NCI-H524 (cell line): ENCODE results near the gene DSCAML1.

Source experiments
- DNase-seq, 2 experiments: peaks; one replicate each; lab custom pipeline; 2025; lab: John Stamatoyannopoulos, UW

Gene DSCAML1

GRCh38 chr11:117722082-117722481, 74.9 kb downstream of the DSCAML1 start:
- DNase-seq = no peak

DNA sequence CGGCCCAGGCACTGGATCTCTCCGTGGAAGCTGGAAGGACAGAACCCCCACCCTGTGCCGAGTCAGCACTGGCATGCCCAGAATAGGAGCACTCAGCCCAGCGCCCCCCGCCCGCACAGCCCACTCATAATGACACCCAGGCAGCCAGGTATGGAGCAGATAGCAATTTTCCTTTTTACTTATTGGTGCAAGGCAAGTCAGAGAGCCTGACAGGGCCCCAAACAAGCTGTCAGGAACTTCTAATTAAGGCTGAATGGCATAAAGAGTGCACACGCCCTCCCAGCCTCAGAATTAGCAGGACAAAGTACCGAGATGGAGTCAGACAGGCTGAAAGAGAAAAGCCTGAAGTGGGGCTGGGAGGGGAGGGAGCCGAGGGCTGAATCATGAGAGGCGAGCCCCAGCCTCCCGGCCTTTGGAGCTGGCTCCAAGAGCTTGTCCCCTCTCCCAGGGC, 76.9 kb downstream of the DSCAML1 start:
- DNase-seq = no peak

DNA sequence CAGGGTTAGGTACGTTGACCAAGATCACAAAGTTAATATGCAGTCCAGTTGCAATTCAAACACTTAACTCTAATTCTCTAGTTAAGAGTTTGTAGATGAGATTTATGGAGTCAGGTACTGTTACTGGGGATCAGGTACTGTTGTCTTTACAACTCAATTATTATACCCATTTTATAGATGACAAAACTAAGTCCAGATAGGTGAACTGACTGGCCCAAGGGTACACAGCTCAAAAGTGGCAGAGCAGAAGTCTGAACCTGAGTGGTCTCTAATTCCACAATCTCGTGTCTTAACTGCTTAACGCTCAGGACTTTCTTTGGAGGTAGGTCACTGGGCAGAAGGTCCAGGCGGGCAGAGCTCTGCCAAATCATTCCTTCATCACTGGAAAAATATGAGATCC, 77.5 kb downstream of the DSCAML1 start:
- no peak for DNase-seq

DNA sequence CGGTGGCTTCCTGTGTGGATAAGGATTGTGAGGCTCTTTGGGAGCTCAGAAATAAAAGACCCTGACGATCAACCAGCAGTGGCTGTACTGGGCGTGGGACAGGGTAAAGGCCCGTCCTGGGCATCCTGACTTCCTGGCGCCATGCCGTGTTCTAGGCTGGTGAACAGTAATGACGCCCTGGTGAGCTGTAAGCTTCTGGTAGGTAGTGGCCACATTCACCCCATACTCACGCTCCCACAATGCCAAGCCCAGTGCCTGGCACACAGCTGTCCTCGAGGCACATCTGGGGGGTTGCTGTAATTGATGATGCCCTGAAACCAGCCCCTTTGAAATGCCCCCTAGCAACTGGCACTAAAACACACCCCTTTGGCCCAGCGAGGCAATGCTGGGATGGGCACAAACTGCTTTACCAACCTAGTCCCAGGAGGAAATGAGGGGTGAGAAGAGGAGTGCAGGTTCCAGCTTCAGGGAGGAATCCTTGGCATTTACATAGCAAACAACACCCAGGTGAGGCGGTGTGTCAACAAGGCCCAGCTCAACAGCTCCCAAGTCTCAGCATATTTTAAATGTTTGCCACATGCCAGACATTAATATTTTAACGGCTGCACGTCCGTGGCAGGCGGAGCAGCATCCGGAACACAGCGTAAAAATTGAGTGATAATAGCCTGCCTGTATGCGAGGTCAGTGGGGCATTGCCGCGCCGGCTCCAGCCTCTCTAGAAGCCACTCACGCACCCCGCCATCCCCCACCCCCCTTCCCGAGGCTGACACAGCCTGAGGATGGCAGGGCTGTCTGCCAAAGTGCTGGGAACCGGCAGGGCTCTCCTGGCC, 79.3 kb downstream of the DSCAML1 start:
- DNase-seq = no peak

GRCh38 chr11:117716521-117717440, 80.2 kb downstream of the DSCAML1 start:
- DNase-seq = no peak

DNA sequence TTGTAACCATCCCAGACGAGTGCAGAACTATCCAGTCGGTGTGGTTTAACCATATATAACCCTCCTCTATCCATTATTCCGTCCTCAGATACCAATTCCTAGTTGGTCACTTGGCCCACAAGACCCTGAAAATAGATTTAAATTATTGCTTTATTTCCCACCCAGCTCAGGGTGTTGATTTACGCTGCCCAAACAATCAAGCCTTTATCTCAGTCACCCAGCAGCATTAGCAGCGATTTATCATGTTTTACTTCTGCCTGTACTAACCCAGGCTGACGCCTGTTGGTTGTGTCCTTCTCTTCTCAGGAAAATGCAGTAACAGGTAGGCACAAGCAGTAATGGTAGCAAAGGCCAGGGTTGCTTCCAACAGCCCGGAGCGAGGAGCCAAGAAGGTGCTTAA, 81.2 kb downstream of the DSCAML1 start:
- no peak for DNase-seq

GRCh38 chr11:117713538-117713991, 83.5 kb downstream of the DSCAML1 start:
- no peak for DNase-seq

DNA sequence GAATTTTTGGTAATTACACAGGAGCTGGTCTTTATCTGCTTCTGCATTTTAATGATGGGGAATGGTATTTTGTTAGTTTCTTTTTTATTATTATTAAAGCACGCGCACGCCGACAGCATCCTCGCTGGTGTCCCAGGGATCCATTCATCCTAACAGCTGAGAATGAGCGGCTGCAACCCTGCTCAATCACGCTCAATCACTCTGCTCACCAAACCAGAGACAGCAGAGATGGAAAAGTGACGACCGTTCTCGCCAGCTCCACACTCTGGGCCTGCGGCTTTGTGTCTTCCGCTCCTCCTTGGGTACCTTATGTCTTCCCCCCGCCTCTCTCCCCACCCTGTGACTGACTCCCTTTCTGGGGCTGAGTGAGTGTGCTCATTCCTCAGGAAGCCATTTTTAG, 84.5 kb downstream of the DSCAML1 start:
- DNase-seq = no peak

DNA sequence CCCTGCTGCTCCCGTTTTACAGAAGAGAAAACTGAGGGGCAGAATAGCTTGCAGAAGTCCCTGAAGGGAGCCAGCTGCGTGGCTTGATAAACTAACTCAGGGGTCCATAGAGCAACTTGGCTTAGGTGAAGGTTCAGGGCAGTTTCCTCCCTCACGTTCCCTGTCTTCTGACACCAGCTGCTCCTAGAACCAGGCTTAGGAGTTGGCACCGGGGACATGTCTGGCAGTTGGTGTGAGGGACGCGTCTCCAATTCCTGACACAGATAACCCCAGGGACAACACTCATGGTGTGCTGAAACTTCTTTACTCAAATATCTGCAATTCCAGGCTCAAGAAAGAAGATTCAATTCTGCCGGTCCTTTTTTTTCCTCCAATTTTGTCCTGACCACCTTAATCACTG, 85.7 kb downstream of the DSCAML1 start:
- no peak for DNase-seq

DNA sequence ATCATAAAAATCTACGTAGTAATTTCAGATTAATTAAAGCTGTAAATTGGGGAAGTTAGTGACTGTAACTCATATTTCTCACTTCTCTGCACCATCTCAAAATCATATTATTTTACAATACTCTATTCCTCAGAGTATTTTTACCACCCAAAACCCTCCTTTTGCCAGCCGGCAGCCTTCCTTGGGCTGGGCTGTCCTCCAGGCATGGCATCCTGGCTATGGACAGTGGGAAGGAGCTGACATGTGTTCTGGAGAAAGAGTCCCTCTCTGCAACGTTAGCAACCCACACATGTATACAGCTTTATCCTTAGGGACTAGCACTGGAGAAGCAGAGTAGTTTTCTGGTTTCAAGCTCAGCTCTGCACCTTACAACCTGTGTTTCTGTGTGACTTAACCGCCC, 86.8 kb downstream of the DSCAML1 start:
- DNase-seq = no peak

GRCh38 chr11:117706322-117706814, 90.6 kb downstream of the DSCAML1 start:
- no peak for DNase-seq

DNA sequence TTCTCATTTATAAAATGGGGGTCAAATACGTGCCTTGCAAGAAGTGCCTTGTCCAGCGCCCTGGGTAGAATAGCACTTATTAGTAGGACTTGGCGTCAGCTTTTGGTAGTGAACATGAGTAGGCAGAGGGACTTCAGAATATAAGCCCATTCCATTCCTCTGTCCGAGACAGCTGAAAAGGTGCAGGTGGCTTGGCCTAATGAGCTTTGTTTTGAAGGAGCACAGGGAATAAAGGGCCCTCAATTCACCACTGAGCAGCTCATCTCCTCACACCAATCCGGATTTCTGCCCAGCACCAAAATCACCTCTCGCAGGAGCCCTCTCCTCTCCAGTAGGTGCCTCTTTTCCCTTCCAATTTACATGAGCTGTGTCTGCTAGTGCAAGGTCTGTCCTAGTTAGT, 91.2 kb downstream of the DSCAML1 start:
- DNase-seq = peak; percentile 17 to 60

- no peak for DNase-seq
These were observed 92.5 kb downstream of the DSCAML1 start for GRCh38 chr11:117704395-117705100.

GRCh38 chr11:117702946-117703598, 93.9 kb downstream of the DSCAML1 start:
- DNase-seq = no peak

DNA sequence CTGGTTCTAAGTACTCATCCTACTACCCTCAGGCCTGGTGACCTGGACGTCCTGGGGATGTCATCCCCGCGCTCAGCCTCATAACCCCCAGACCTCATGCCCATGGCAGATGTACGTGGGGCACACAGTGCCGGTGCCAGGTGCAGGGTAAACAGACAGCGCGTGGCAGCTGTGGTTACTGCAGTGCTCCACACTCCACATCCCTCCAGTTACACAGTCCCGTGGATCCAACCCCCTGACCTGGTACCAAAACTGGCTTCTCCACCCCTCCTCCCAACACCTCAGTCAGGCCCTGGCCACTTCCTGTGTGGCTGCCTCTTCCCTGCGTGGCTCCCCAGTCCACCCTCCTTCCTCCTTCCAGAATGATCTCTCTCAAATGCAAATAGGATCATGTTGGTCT, 95.2 kb downstream of the DSCAML1 start:
- DNase-seq = no peak

GRCh38 chr11:117700551-117700950, 96.5 kb downstream of the DSCAML1 start:
- DNase-seq = no peak

DNA sequence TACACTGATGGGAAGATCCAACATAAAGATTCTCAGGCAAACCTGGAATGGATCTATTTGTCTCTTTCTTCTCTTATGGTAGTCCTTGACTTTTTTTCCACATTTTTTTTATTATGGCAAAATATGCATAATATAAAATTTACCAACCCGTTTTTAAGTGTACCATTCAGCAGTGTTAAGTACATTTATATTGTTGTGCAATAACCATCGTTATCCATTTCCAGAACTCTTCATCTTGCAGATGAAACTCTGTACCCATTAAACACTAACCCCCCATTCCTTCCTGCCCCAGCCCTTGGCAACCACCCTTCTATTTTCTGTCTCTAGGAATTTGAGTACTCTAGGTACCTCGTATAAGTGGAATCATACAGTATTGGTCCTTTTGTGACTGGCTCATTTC, 99.7 kb downstream of the DSCAML1 start:
- no peak for DNase-seq

GRCh38 chr11:117696540-117696939, 100.5 kb downstream of the DSCAML1 start:
- DNase-seq = peak in 1 of 2 experiments; percentile 43

- no peak for DNase-seq
These were observed 103.7 kb downstream of the DSCAML1 start for GRCh38 chr11:117693344-117693743.

DNA sequence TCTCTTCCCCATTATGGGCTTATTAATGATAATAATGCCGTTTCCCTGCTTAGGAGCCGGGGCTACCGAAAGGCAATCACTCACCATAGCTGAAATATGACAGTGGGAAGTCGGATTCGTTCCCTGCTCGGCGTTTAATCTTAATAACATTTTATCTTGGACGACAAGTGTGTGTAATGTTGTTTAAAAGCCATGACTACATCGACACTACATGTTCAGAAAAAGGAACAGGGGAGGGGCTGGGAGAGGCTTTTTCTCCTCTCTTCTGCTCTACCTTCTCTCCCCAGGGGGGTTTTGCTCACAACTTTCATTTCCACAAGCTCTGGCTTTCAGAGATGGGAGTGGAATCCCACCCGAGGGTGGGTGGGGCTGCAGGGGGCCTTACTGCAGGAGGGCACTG, 105.5 kb downstream of the DSCAML1 start:
- no peak for DNase-seq

DNA sequence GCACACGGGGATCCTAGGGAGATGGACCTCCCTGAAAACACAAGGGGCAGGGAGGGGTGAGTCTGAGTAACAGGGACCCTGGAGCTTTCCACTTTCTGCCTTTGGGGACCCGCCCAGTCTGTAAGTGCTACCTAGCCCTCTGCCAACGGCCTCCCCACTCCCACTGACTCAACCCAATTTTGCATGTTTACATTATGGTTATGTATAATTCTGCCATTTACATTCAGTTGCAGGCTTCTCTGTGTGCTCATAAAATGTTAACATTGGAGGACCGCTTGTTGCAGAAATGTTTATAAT, 105.8 kb downstream of the DSCAML1 start:
- no peak for DNase-seq
